Tibial artery (tissue), 4 donors: ENCODE measurements around the gene POLR1E.

Source experiments
- DNase-seq, 2 donors: peaks; one replicate each; pipeline ENCODE4 v3.0.0-alpha.2; 2019
- H3K27ac ChIP-seq, 2 donors: fragments of 200-600 bp; sonication (generic) in 1 of 2; 1 replicate in 1 of 2; 2 replicates in 1 of 2; pipeline ENCODE4 v1.5.1; 2018 to 2019; ENCODE audit warnings: mild to moderate bottlenecking in 1 of 2
- H3K27me3 ChIP-seq, 2 donors: fragments of 200-600 bp; sonication (generic) in 1 of 2; one replicate each; pipeline versions ENCODE4 v1.5.1 to v1.6.0; 2016 to 2019
- H3K36me3 ChIP-seq, 3 donors: fragments of 200-600 bp; sonication (generic) in 2 of 3; one replicate each; pipeline ENCODE4 v1.5.1; 2016 to 2019; ENCODE audit warnings: mild to moderate bottlenecking in 2 of 3
- H3K4me1 ChIP-seq, 4 donors: fragments of 200-600 bp; sonication (generic) in 2 of 4; 1 replicate in 3 of 4; 2 replicates in 1 of 4; pipeline ENCODE4 v1.5.1; 2016 to 2019
- H3K4me3 ChIP-seq, 2 donors: fragments of 200-600 bp; sonication (generic) in 1 of 2; 1 replicate in 1 of 2; 2 replicates in 1 of 2; pipeline ENCODE4 v1.5.1; 2018 to 2019; ENCODE audit warnings: mild to moderate bottlenecking in 2 of 2
- H3K9me3 ChIP-seq, 3 donors: fragments of 200-600 bp; sonication (generic) in 1 of 3; one replicate each; pipeline ENCODE4 v1.5.1; 2016 to 2019
- CTCF ChIP-seq, 2 experiments: fragments of 200-600 bp in 1 of 2; fragments of 450-650 bp in 1 of 2; IDR thresholded peaks; one replicate each; pipeline ENCODE4 v1.5.1; 2017 to 2019; ENCODE audit warnings: antibody characterized with exemption in 2 of 2, mild to moderate bottlenecking in 1 of 2, moderate library complexity in 1 of 2
- intact Hi-C: fragments of 100-400 bp; cut with DNase I; formaldehyde crosslinking; loops from one replicate; pipeline ENCODE4 v1.15.0; 2023; ENCODE audit warnings: low total_unique reads

The POLR1E gene

DNA sequence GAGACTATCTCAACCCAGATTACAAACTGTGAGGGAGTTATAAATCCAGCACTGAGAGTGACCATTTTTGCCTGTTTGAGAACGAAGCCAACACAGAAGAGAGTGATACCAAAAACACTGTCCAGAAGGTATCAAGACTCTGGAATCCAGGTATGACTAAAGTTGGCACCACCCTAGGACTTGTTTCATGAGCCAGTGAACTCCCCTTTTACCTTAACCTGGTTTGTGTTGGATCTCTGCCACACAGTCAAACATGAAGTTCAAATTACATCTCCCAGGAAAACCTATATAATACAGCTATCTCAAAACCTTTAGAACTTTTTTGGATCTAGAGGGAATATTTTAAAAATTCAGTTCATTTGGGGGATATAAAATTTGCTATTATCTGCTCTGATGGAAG is 31.9 kb upstream of the POLR1E start:
- peaks cover 0 to 17% (median 0%) of the 10 kb centered on the region in 3 donors for H3K36me3 ChIP-seq
- H3K4me1 ChIP-seq, result peaks cover 0 to 30% (median 12%) of the 10 kb centered on the region in 4 donors
- intact Hi-C loops, result no loop called here
- no peak for TF ChIP-seq CTCF (IDR thresholded peaks at IDR 0.05)
- H3K9me3 ChIP-seq, result no peaks in the 10 kb centered on the region
- no peaks in the 10 kb centered on the region for H3K27me3 ChIP-seq
- DNase-seq, result no peak
- no peak overlapping the region for H3K4me3 ChIP-seq
- H3K27ac ChIP-seq, result no peak overlapping the region

DNA sequence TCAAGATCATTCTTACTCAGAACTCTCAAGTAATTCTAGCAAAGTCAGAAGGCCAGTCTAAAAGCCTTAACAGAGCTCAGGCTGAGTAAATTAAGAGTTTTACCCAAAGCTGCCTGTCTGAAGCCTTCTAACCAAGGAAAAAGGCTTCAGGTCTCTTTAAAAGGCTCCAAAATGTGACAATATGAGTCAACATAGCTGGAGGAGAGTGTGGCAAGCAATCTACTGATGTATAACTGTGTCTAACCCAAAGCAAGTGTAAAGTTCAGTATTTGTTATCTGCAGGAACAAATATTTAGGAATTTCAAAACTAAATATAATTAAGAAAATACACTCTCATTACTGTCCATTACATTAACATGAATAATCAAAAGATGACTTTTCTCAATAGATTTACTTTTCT is 31.5 kb upstream of the POLR1E start:
- no peak for TF ChIP-seq CTCF (IDR thresholded peaks at IDR 0.05)
- Histone ChIP-seq H3K36me3 (peaks cover 0 to 17% (median 0%) of the 10 kb centered on the region in 3 donors), H3K27me3 (no peaks in the 10 kb centered on the region), H3K4me3 (no peak overlapping the region), H3K4me1 (peaks cover 0 to 30% (median 12%) of the 10 kb centered on the region in 4 donors), H3K27ac (no peak overlapping the region), H3K9me3 (no peaks in the 10 kb centered on the region)
- intact Hi-C loops, result no loop called here
- DNase-seq, result no peak

DNA sequence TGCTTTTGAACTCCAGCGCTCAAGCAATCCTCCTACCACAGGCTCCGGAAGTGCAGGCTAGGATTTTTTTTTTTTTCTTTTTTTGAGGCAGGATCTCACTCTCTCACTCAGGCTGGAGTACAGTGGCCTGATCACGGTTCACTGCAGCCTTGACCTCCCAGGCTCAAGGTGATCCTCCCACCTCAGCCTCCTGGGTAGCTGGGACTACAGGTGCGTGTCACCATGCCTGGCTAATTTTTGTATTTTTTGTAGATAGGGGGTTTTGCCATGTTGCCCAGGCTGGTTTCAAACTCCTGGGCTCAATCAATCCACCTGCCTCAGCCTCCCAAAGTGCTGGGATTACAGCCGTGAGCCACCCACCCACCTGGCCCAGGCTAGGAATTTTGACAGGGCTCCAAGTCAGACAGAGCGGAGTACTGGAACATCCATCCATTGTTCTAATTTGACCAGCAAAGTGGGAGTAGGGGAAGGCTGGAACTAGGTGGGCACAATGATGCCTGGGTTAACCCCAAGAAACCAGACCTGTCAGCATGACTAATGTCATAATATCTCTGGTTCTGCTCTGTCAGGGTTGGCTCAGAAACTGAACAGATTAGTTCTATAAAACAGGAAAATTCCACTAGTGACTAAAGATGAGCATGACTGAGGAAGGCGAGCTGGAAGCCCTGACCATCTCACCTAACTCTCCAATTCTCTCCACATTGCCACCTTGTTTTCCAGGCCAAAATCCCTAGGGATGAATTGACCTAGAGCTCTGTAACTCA is 29.7 kb upstream of the POLR1E start:
- Histone ChIP-seq H3K4me3 (no peak overlapping the region), H3K4me1 (peaks cover 0 to 37% (median 15%) of the 10 kb centered on the region in 4 donors), H3K36me3 (peaks cover 0 to 8% (median 0%) of the 10 kb centered on the region in 3 donors), H3K27me3 (no peaks in the 10 kb centered on the region), H3K27ac (no peak overlapping the region), H3K9me3 (no peaks in the 10 kb centered on the region)
- no peak for DNase-seq
- no peak for TF ChIP-seq CTCF (IDR thresholded peaks at IDR 0.05)
- intact Hi-C loops, result no loop called here

GRCh38 chr9:37456817-37457216 is 28.9 kb upstream of the POLR1E start:
- Histone ChIP-seq H3K9me3 (no peaks in the 10 kb centered on the region), H3K4me1 (peaks cover 0 to 37% (median 17%) of the 10 kb centered on the region in 4 donors), H3K36me3 (peaks cover 0 to 8% (median 0%) of the 10 kb centered on the region in 3 donors), H3K27me3 (no peaks in the 10 kb centered on the region), H3K27ac (no peak overlapping the region), H3K4me3 (no peak overlapping the region)
- intact Hi-C loops, result no loop called here
- TF ChIP-seq CTCF (IDR thresholded peaks at IDR 0.05), result no peak
- no peak for DNase-seq

DNA sequence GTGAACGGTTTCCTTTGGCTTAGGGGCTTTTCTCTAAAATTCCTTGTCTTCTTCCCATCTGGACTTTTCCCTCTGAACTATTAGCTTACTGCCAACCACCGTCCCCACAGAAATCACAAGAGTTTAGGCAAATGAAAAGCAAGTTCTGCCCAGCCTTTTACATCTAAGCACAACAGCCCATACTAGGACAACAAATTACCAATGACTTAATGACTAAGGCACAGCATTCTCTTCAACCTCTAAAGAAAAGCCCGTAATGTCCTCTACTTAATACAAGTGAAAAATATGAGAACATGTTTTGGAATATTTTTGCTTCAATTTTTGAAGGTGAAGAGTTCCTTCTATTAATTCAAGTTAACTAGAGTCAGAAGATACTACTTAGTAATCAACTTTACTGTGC is 21.7 kb upstream of the POLR1E start:
- no peaks in the 10 kb centered on the region for H3K9me3 ChIP-seq
- H3K36me3 ChIP-seq, result no peaks in the 10 kb centered on the region
- H3K4me3 ChIP-seq, result peak overlapping the region; percentile 92 to 98
- H3K27ac ChIP-seq, result peak overlapping the region; percentile 99 to 100
- H3K4me1 ChIP-seq, result peaks cover 0 to 45% (median 26%) of the 10 kb centered on the region in 4 donors
- TF ChIP-seq CTCF (IDR thresholded peaks at IDR 0.05), result no peak
- no peaks in the 10 kb centered on the region for H3K27me3 ChIP-seq
- intact Hi-C loops, result no loop called here
- no peak for DNase-seq
